ENCODE results near the gene TRABD2B.

DNA sequence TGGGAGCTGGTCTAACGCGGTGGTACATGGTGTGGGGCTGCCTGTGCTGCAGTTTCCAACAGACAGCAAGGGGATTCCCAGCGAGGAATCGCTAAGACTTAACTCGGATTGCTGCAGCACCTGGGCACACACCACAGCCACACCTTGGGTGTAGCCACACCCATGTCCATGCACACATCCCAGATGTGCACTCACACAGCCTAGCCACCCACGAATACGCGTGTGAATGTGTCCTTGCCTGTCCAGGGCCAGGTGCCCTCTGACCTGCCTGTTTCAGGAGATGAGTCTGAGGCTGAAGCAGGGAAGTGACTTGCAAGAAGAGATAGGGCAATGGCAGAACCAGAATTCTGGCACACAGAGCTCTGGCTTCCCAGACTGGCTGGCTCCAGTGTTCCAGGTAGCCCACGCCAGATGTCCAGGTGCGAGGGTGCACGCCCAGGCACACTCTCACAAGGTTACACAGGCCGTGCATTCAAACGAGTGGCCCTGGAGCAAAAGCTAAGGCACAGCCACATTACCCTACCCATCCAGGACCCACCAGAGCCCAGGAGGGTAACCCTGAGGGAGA, 272.7 kb downstream of the TRABD2B start:
- TF ChIP-seq POLR2A (IDR thresholded peaks at IDR 0.05) = no peak
- TF ChIP-seq, protein P1, sequence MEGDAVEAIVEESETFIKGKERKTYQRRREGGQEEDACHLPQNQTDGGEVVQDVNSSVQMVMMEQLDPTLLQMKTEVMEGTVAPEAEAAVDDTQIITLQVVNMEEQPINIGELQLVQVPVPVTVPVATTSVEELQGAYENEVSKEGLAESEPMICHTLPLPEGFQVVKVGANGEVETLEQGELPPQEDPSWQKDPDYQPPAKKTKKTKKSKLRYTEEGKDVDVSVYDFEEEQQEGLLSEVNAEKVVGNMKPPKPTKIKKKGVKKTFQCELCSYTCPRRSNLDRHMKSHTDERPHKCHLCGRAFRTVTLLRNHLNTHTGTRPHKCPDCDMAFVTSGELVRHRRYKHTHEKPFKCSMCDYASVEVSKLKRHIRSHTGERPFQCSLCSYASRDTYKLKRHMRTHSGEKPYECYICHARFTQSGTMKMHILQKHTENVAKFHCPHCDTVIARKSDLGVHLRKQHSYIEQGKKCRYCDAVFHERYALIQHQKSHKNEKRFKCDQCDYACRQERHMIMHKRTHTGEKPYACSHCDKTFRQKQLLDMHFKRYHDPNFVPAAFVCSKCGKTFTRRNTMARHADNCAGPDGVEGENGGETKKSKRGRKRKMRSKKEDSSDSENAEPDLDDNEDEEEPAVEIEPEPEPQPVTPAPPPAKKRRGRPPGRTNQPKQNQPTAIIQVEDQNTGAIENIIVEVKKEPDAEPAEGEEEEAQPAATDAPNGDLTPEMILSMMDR (IDR thresholded peaks at IDR 0.05) = peak in 1 of 6 experiments; percentile 6
- no peak for TF ChIP-seq EP300 (IDR thresholded peaks at IDR 0.05)
- TF ChIP-seq POLR2AphosphoS5 (IDR thresholded peaks at IDR 0.05) = no peak

All from upper lobe of left lung (tissue), 4 donors.